ENCODE data around the gene RMI1.

RMI1 gene

GRCh38 chr9:83999141-83999918 is 18.7 kb downstream of the RMI1 start:
- H3K4me1 ChIP-seq (ENCODE audit: control insufficient read depth, insufficient read depth, low read length) = no peaks in the 10 kb centered on the region
- peaks cover 0 to 23% of the 10 kb centered on the region in 2 experiments for H3K36me3 ChIP-seq (ENCODE audit: control insufficient read depth in 2 of 2, insufficient read depth in 1 of 2, low read length in 2 of 2)
- no peak overlapping the region for H3K4me3 ChIP-seq (ENCODE audit: low read depth, low read length)
- TF ChIP-seq HOXA7 (CRISPR knock-in tag; IDR thresholded peaks at IDR 0.05; ENCODE audit: borderline replicate concordance) (no peak), MEIS1 (CRISPR knock-in tag; IDR thresholded peaks at IDR 0.05; ENCODE audit: borderline replicate concordance) (no peak), PRDM4 (tag by site-specific recombination; IDR thresholded peaks at IDR 0.05) (peak; percentile 83)
- CTCF ChIA-PET = no interaction called here
- POLR2A ChIA-PET = no interaction called here
- no peaks in the 10 kb centered on the region for H3K9me3 ChIP-seq (ENCODE audit: control insufficient read depth, insufficient read depth, low read depth, low read length)
- H3K27ac ChIP-seq (ENCODE audit: extremely low read depth, low read depth, low read length) = no peak overlapping the region

GRCh38 chr9:84000186-84000585 is 19.6 kb downstream of the RMI1 start:
- ChIA-PET CTCF (no interaction called here), POLR2A (no interaction called here)
- Histone ChIP-seq H3K27ac (ENCODE audit: extremely low read depth, low read depth, low read length) (no peak overlapping the region), H3K4me1 (ENCODE audit: control insufficient read depth, insufficient read depth, low read length) (no peaks in the 10 kb centered on the region), H3K9me3 (ENCODE audit: control insufficient read depth, insufficient read depth, low read depth, low read length) (no peaks in the 10 kb centered on the region), H3K4me3 (ENCODE audit: low read depth, low read length) (no peak overlapping the region), H3K36me3 (ENCODE audit: control insufficient read depth in 2 of 2, insufficient read depth in 1 of 2, low read length in 2 of 2) (peaks cover 0 to 23% of the 10 kb centered on the region in 2 experiments)
- TF ChIP-seq ZNF324 (tag by site-specific recombination; IDR thresholded peaks at IDR 0.05) (no peak), ZNF341 (tag by site-specific recombination; IDR thresholded peaks at IDR 0.05; ENCODE audit: low read depth) (no peak), ZNF658 (tag by site-specific recombination; IDR thresholded peaks at IDR 0.05) (no peak), ZNF133 (tag by site-specific recombination; IDR thresholded peaks at IDR 0.05) (no peak), ZSCAN5A (tag by site-specific recombination; IDR thresholded peaks at IDR 0.05) (no peak)

GRCh38 chr9:84001621-84002020 is 21.0 kb downstream of the RMI1 start:
- TF ChIP-seq ZNF660 (tag by site-specific recombination; IDR thresholded peaks at IDR 0.05) (no peak), ZNF791 (tag by site-specific recombination; IDR thresholded peaks at IDR 0.05) (no peak), ZNF140 (tag by site-specific recombination; IDR thresholded peaks at IDR 0.05) (no peak), ZXDB (tag by site-specific recombination; IDR thresholded peaks at IDR 0.05) (no peak), ZNF157 (tag by site-specific recombination; IDR thresholded peaks at IDR 0.05) (no peak), ZNF585B (tag by site-specific recombination; IDR thresholded peaks at IDR 0.05) (no peak), ZNF555 (tag by site-specific recombination; conservative IDR thresholded peaks at IDR 0.05) (no peak), ZNF114 (tag by site-specific recombination; IDR thresholded peaks at IDR 0.05) (no peak), ZNF600 (tag by site-specific recombination; IDR thresholded peaks at IDR 0.05) (no peak), ZNF830 (tag by site-specific recombination; IDR thresholded peaks at IDR 0.05; ENCODE audit: low read depth) (no peak), ZNF266 (tag by site-specific recombination; IDR thresholded peaks at IDR 0.05; ENCODE audit: low read depth) (no peak), SCRT2 (tag by site-specific recombination; IDR thresholded peaks at IDR 0.05) (no peak), ZNF426 (tag by site-specific recombination; IDR thresholded peaks at IDR 0.05) (no peak), AEBP2 (tag by site-specific recombination; IDR thresholded peaks at IDR 0.05; ENCODE audit: borderline replicate concordance) (no peak), ZNF211 (tag by site-specific recombination; IDR thresholded peaks at IDR 0.05; ENCODE audit: low read depth) (no peak), ZNF138 (tag by site-specific recombination; IDR thresholded peaks at IDR 0.05; ENCODE audit: borderline replicate concordance) (no peak), ZNF692 (tag by site-specific recombination; IDR thresholded peaks at IDR 0.05) (no peak), ZNF239 (tag by site-specific recombination; IDR thresholded peaks at IDR 0.05) (no peak)
- H3K4me1 ChIP-seq (ENCODE audit: control insufficient read depth, insufficient read depth, low read length) = no peaks in the 10 kb centered on the region
- H3K36me3 ChIP-seq (ENCODE audit: control insufficient read depth in 2 of 2, insufficient read depth in 1 of 2, low read length in 2 of 2) = peaks cover 0 to 23% of the 10 kb centered on the region in 2 experiments; a peak in 2 of 3 replicates
- POLR2A ChIA-PET = no interaction called here
- CTCF ChIA-PET = no interaction called here
- no peak overlapping the region for H3K4me3 ChIP-seq (ENCODE audit: low read depth, low read length)
- no peak overlapping the region for H3K27ac ChIP-seq (ENCODE audit: extremely low read depth, low read depth, low read length)
- H3K9me3 ChIP-seq (ENCODE audit: control insufficient read depth, insufficient read depth, low read depth, low read length) = no peaks in the 10 kb centered on the region

Data from HEK293 (cell line).